DND-41 (cell line): Measurements from ENCODE around the gene CD244.
"Not testable (repeated sequence)": the region's sequence is repeated elsewhere in the genome, so short reads cannot be mapped to it uniquely, and the experiment has no call there.

ENCODE experiments used
- ATAC-seq: fragments of 200-7000 bp; cut with Tn5 transposase; 3 replicates; pipeline ENCODE4 v1.9.1; 2021; ENCODE audit warnings: low read depth; ENCODE audit not compliant: insufficient read depth
- DNase-seq: peaks from one replicate; pipeline ENCODE4 v3.0.0-alpha.2; 2020
- H2AFZ ChIP-seq: 2 replicates; pipeline ENCODE4 v1.6.0; 2012; ENCODE audit warnings: low read depth, low read length
- H3K27ac ChIP-seq: 2 replicates; pipeline ENCODE4 v1.5.1; 2012; ENCODE audit warnings: low read length, inconsistent platforms
- H3K27me3 ChIP-seq: fragments of 200-600 bp; sonication (generic); 2 replicates; pipeline ENCODE4 v1.6.0; 2012; ENCODE audit warnings: low read length, mild to moderate bottlenecking, inconsistent platforms; ENCODE audit not compliant: insufficient read depth, poor library complexity
- H3K36me3 ChIP-seq: 2 replicates; pipeline ENCODE4 v1.5.1; 2012; ENCODE audit warnings: low read length, inconsistent platforms; ENCODE audit not compliant: insufficient read depth
- H3K4me1 ChIP-seq: 2 replicates; pipeline ENCODE4 v1.5.1; 2012; ENCODE audit warnings: mild to moderate bottlenecking, low read length; ENCODE audit not compliant: insufficient read depth
- H3K4me2 ChIP-seq: 2 replicates; pipeline ENCODE4 v1.6.0; 2012; ENCODE audit warnings: mild to moderate bottlenecking, moderate library complexity, low read length, inconsistent platforms; ENCODE audit not compliant: insufficient read depth
- H3K4me3 ChIP-seq, 2 experiments: fragments of 200-600 bp in 1 of 2; shearing (Covaris generic) in 1 of 2; 2 replicates each; pipeline ENCODE4 v1.5.1; 2012 to 2016; ENCODE audit warnings: inconsistent platforms in 2 of 2, low read length in 2 of 2, mild to moderate bottlenecking in 2 of 2, low read depth in 1 of 2, moderate library complexity in 1 of 2
- H3K79me2 ChIP-seq: 2 replicates; pipeline ENCODE4 v1.6.0; 2012; ENCODE audit warnings: low read length, inconsistent platforms; ENCODE audit not compliant: insufficient read depth
- H3K9ac ChIP-seq: 2 replicates; pipeline ENCODE4 v1.6.0; 2012; ENCODE audit warnings: low read depth, mild to moderate bottlenecking, inconsistent platforms, low read length, moderate library complexity
- H3K9me3 ChIP-seq: 2 replicates; pipeline ENCODE4 v1.5.1; 2012; ENCODE audit warnings: low read length, moderate library complexity, mild to moderate bottlenecking, inconsistent platforms; ENCODE audit not compliant: insufficient read depth, severe bottlenecking
- H4K20me1 ChIP-seq: 2 replicates; pipeline ENCODE4 v1.6.0; 2012; ENCODE audit warnings: low read length; ENCODE audit not compliant: insufficient read depth
- CTCF ChIP-seq: IDR thresholded peaks from 2 replicates; pipeline ENCODE4 v1.5.1; 2012; ENCODE audit warnings: borderline replicate concordance, low read length, moderate library complexity, mild to moderate bottlenecking; ENCODE audit not compliant: poor library complexity, severe bottlenecking; ENCODE audit errors: extremely low read depth
- EZH2 ChIP-seq: IDR thresholded peaks from 3 replicates; pipeline ENCODE4 v1.6.1; 2012; ENCODE audit warnings: borderline replicate concordance, low read depth, mild to moderate bottlenecking, moderate library complexity, low read length, inconsistent platforms; ENCODE audit not compliant: severe bottlenecking

The CD244 gene

GRCh38 chr1:160874935-160875334, 12.2 kb upstream of the CD244 start:
- H3K27ac ChIP-seq: no peak overlapping the region
- no peak overlapping the region for H3K4me2 ChIP-seq
- no peaks in the 10 kb centered on the region for H3K79me2 ChIP-seq
- H2AFZ ChIP-seq: no peak overlapping the region
- no peaks in the 10 kb centered on the region for H4K20me1 ChIP-seq
- DNase-seq (no peak), ATAC-seq (no peak)
- no peak overlapping the region for H3K4me3 ChIP-seq
- H3K27me3 ChIP-seq: no peaks in the 10 kb centered on the region
- H3K4me1 ChIP-seq: no peaks in the 10 kb centered on the region
- H3K9me3 ChIP-seq: no peaks in the 10 kb centered on the region
- no peak for TF ChIP-seq CTCF
- TF ChIP-seq EZH2: no peak
- H3K36me3 ChIP-seq: no peaks in the 10 kb centered on the region
- no peak overlapping the region for H3K9ac ChIP-seq

- no peaks in the 10 kb centered on the region for H3K36me3 ChIP-seq
- DNase-seq (no peak), ATAC-seq (no peak)
- H3K4me1 ChIP-seq: no peaks in the 10 kb centered on the region
- H3K4me3 ChIP-seq: no peak overlapping the region
- no peaks in the 10 kb centered on the region for H3K27me3 ChIP-seq
- no peak overlapping the region for H3K27ac ChIP-seq
- no peak overlapping the region for H3K9ac ChIP-seq
- TF ChIP-seq EZH2 (no peak), CTCF (no peak)
- no peak overlapping the region for H2AFZ ChIP-seq
- no peaks in the 10 kb centered on the region for H4K20me1 ChIP-seq
- H3K4me2 ChIP-seq: no peak overlapping the region
- H3K9me3 ChIP-seq: no peaks in the 10 kb centered on the region
- H3K79me2 ChIP-seq: no peaks in the 10 kb centered on the region
Measured at GRCh38 chr1:160868141-160868540, 5.5 kb upstream of the CD244 start.

- not testable (repeated sequence) for H3K4me1 ChIP-seq, ATAC-seq, H3K27me3 ChIP-seq, H2AFZ ChIP-seq, H3K9me3 ChIP-seq, H3K4me2 ChIP-seq, H3K27ac ChIP-seq, H3K4me3 ChIP-seq, H3K9ac ChIP-seq, H3K36me3 ChIP-seq, DNase-seq, H3K79me2 ChIP-seq, H4K20me1 ChIP-seq
Measured at GRCh38 chr1:160867651-160868050, 5.0 kb upstream of the CD244 start.

GRCh38 chr1:160866695-160867260, 4.1 kb upstream of the CD244 start:
- no peak overlapping the region for H3K4me3 ChIP-seq
- ATAC-seq: no peak

More at GRCh38 chr1:160866695-160867260, 4.1 kb upstream of the CD244 start:
- no peak overlapping the region for H3K9ac ChIP-seq
- no peaks in the 10 kb centered on the region for H4K20me1 ChIP-seq
- TF ChIP-seq CTCF: no peak
- TF ChIP-seq EZH2: no peak
- H3K9me3 ChIP-seq: no peaks in the 10 kb centered on the region
- no peaks in the 10 kb centered on the region for H3K79me2 ChIP-seq
- H3K27ac ChIP-seq: no peak overlapping the region
- no peak overlapping the region for H2AFZ ChIP-seq
- no peaks in the 10 kb centered on the region for H3K27me3 ChIP-seq
- DNase-seq: no peak
- no peaks in the 10 kb centered on the region for H3K36me3 ChIP-seq
- H3K4me1 ChIP-seq: no peaks in the 10 kb centered on the region
- H3K4me2 ChIP-seq: no peak overlapping the region
